Parathyroid adenoma (tissue), 2 donors: Measurements from ENCODE around the gene MYO1D.
"Not testable (repeated sequence)": the region's sequence is repeated elsewhere in the genome, so short reads cannot be mapped to it uniquely, and the experiment has no call there.

Source experiments
- H2AFZ ChIP-seq: fragments of 300-600 bp; sonication (generic); one replicate; pipeline ENCODE4 v1.7.0; 2017; ENCODE audit warnings: antibody characterized with exemption, mild to moderate bottlenecking
- H3K27ac ChIP-seq: fragments of 300-600 bp; sonication (generic); one replicate; pipeline ENCODE4 v1.7.0; 2017
- H3K27me3 ChIP-seq: fragments of 300-600 bp; sonication (generic); one replicate; pipeline ENCODE4 v1.7.0; 2017; ENCODE audit warnings: low read length; ENCODE audit not compliant: control insufficient read depth, insufficient read depth
- H3K36me3 ChIP-seq: fragments of 300-600 bp; sonication (generic); one replicate; pipeline ENCODE4 v1.7.0; 2017; ENCODE audit warnings: low read length; ENCODE audit not compliant: control insufficient read depth, insufficient read depth
- H3K4me1 ChIP-seq: fragments of 300-600 bp; sonication (generic); one replicate; pipeline ENCODE4 v1.7.0; 2017; ENCODE audit warnings: control low read depth
- H3K4me2 ChIP-seq: fragments of 300-600 bp; sonication (generic); one replicate; pipeline ENCODE4 v1.7.0; 2017; ENCODE audit warnings: low read length
- H3K4me3 ChIP-seq: fragments of 300-600 bp; sonication (generic); one replicate; pipeline ENCODE4 v1.7.0; 2017; ENCODE audit warnings: low read depth, low read length
- H3K79me2 ChIP-seq: fragments of 300-600 bp; sonication (generic); one replicate; pipeline ENCODE4 v1.7.0; 2017; ENCODE audit warnings: control low read depth
- H3K9ac ChIP-seq: fragments of 300-600 bp; sonication (generic); one replicate; pipeline ENCODE4 v1.7.0; 2017; ENCODE audit warnings: mild to moderate bottlenecking
- H3K9me3 ChIP-seq: fragments of 300-600 bp; sonication (generic); one replicate; pipeline ENCODE4 v1.7.0; 2017; ENCODE audit warnings: low read length; ENCODE audit not compliant: control insufficient read depth
- TF ChIP-seq, protein P1 (sequence below): fragments of 300-600 bp; sonication (generic); IDR thresholded peaks from one replicate; pipeline ENCODE4 v1.7.0; 2017; ENCODE audit warnings: antibody characterized with exemption, mild to moderate bottlenecking
- donor health status: primary hyperparathyroidism.

MYO1D gene

DNA sequence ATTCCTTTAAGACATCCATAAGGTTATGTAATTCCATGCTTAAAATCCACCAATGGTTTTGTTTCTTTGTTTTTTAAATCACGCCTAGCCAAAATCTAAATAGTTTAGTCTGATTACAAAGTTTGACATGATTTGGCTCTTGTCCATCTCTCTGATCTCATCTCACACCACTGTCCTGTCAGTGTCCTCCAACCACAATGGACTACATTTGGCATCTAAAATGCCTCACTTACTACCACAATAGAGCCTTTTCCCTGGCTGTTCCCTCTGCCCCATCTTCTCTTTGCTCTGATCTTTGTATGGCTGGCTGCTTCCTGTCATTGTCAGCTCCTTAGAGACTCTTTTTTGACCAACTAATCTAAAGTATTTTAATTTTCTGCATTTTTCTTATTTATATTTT, 157.2 kb downstream of the MYO1D start:
- Histone ChIP-seq H3K9me3 (no peaks in the 10 kb centered on the region), H3K27me3 (no peaks in the 10 kb centered on the region), H3K9ac (no peak overlapping the region), H3K36me3 (no peaks in the 10 kb centered on the region), H3K4me3 (no peak overlapping the region), H2AFZ (no peak overlapping the region), H3K79me2 (no peaks in the 10 kb centered on the region), H3K4me2 (no peak overlapping the region), H3K4me1 (no peaks in the 10 kb centered on the region), H3K27ac (no peak overlapping the region)
- TF ChIP-seq, protein P1, sequence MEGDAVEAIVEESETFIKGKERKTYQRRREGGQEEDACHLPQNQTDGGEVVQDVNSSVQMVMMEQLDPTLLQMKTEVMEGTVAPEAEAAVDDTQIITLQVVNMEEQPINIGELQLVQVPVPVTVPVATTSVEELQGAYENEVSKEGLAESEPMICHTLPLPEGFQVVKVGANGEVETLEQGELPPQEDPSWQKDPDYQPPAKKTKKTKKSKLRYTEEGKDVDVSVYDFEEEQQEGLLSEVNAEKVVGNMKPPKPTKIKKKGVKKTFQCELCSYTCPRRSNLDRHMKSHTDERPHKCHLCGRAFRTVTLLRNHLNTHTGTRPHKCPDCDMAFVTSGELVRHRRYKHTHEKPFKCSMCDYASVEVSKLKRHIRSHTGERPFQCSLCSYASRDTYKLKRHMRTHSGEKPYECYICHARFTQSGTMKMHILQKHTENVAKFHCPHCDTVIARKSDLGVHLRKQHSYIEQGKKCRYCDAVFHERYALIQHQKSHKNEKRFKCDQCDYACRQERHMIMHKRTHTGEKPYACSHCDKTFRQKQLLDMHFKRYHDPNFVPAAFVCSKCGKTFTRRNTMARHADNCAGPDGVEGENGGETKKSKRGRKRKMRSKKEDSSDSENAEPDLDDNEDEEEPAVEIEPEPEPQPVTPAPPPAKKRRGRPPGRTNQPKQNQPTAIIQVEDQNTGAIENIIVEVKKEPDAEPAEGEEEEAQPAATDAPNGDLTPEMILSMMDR = no peak

DNA sequence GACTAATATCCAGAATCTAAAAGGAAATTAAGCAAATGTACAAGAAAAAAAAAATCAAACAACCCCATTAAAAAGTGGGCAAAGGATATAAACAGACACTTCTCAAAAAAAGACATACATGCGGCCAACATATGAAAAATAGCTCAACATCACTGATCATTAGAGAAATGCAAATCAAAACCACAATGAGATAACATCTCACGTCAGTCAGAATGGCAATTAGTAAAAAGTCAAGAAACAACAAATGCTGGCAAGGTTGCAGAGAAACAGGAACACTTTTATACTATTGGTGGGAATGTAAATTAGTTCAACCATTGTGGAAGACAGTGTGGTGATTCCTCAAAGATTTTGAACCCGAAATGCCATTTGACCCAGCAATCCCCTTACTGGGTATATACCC, 162.0 kb downstream of the MYO1D start:
- H3K9ac ChIP-seq = not testable (repeated sequence)

DNA sequence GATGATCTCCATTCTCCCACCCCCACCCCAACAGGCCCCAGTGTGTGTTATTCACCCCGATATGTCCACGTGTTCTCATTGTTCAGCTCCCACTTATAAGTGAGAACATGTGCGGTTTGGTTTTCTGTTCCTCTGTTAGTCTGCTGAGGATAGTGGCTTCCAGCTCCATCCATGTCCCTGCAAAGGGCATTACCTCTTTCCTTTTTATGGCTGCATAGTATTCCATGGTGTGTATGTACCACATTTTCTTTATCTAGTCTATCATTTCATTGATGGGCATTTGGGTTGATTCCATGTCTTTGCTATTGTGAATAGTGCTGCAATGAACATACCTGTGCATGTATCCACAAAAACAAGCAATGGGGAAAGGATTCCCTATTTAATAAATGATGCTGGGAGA, 162.7 kb downstream of the MYO1D start:
- not testable (repeated sequence) for H3K9ac ChIP-seq, H3K36me3 ChIP-seq, H3K27ac ChIP-seq, H3K4me2 ChIP-seq, H3K27me3 ChIP-seq, H2AFZ ChIP-seq, H3K9me3 ChIP-seq, H3K4me3 ChIP-seq, H3K79me2 ChIP-seq, H3K4me1 ChIP-seq

More for the DNA sequence above, 162.0 kb downstream of the MYO1D start:
- not testable (repeated sequence) for H3K27me3 ChIP-seq, H3K4me1 ChIP-seq, H3K4me2 ChIP-seq, H3K36me3 ChIP-seq, H3K79me2 ChIP-seq, H2AFZ ChIP-seq, H3K9me3 ChIP-seq, H3K4me3 ChIP-seq, H3K27ac ChIP-seq

DNA sequence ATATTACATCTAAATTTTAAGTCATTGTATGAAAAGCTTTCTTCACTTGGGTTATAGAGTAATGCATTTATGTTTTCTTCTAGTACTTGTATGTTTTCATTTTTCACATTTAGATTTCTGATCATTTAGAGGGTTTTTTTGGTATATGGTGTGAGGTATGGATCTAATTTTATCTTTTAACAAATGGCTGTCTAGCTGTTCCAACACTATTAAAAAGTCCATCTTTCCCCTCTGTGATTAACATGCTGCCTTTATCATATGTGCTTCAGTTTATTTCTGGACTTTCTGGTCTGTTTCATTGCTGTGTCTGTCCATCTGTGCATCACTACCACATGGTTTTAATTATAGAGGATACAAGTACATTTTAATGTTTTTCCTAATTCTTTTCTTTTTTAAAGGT, 163.8 kb downstream of the MYO1D start:
- TF ChIP-seq, protein P1 = no peak
- Histone ChIP-seq H3K9ac (no peak overlapping the region), H3K36me3 (no peaks in the 10 kb centered on the region), H2AFZ (no peak overlapping the region), H3K79me2 (no peaks in the 10 kb centered on the region), H3K4me3 (no peak overlapping the region), H3K4me2 (no peak overlapping the region), H3K4me1 (no peaks in the 10 kb centered on the region), H3K27ac (no peak overlapping the region), H3K9me3 (no peaks in the 10 kb centered on the region), H3K27me3 (no peaks in the 10 kb centered on the region)

DNA sequence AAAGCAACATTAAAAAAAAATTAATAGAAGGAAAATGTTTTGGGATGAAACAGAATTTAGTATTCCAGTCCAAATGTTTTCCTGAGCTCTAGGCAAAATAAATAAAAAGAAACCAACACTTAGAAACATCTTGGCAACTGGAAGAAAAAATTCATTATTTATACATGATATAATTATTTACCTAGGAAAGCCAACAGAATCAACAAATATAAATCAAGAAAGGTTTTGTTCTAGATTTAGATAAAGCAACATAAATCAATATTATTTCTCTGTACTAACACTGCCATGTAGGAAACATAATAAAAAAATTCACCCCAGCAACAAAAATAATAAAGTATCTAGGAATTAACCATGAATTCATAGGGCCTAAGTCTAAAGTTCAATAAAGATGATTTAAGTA, 167.4 kb downstream of the MYO1D start:
- H3K9ac ChIP-seq = no peak overlapping the region
- no peaks in the 10 kb centered on the region for H3K36me3 ChIP-seq
- H3K27ac ChIP-seq = no peak overlapping the region
- no peaks in the 10 kb centered on the region for H3K4me1 ChIP-seq
- H2AFZ ChIP-seq = no peak overlapping the region
- H3K27me3 ChIP-seq = no peaks in the 10 kb centered on the region
- H3K4me3 ChIP-seq = no peak overlapping the region
- no peaks in the 10 kb centered on the region for H3K9me3 ChIP-seq
- no peak overlapping the region for H3K4me2 ChIP-seq
- H3K79me2 ChIP-seq = no peaks in the 10 kb centered on the region
- TF ChIP-seq, protein P1 = no peak

DNA sequence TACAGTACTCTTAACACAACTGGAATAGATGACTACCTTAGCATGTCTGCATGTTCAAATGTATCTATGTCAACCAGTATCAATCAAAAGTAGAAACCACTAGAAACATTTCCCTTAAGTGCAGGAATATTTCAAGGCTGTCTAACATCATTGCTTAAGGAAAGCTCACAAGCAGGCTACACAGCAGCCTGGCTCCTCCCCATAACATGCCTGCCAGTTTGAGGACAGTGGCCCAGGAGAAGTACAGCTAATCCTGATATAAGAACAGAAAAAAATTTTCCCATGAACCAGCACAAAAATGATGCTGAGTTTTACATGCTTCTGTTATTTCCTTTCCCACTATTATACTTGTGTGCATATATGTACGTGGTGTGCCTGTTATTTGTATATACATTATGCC, 175.1 kb downstream of the MYO1D start:
- no peaks in the 10 kb centered on the region for H3K9me3 ChIP-seq
- H3K36me3 ChIP-seq = no peaks in the 10 kb centered on the region
- no peak overlapping the region for H3K4me3 ChIP-seq
- H3K27ac ChIP-seq = no peak overlapping the region
- no peak overlapping the region for H2AFZ ChIP-seq
- TF ChIP-seq, protein P1 = no peak
- no peaks in the 10 kb centered on the region for H3K4me1 ChIP-seq
- H3K9ac ChIP-seq = no peak overlapping the region
- no peaks in the 10 kb centered on the region for H3K79me2 ChIP-seq
- no peaks in the 10 kb centered on the region for H3K27me3 ChIP-seq
- no peak overlapping the region for H3K4me2 ChIP-seq
